HG02763 (cell line): ENCODE data around the gene ALB.

Experiments used
- ATAC-seq: cut with Tn5 transposase; IDR thresholded peaks from one replicate; pipeline ENCODE4 v1.9.1; 2021; ENCODE audit warnings: mild to moderate bottlenecking, moderate library complexity; ENCODE audit not compliant: unreplicated experiment

The ALB gene

GRCh38 chr4:73408181-73408867 lies 4.2 kb downstream of the ALB start:
- no peak for ATAC-seq

GRCh38 chr4:73409012-73409862 lies 5.2 kb downstream of the ALB start:
- ATAC-seq, result no peak

GRCh38 chr4:73409978-73410548 lies 6.0 kb downstream of the ALB start:
- no peak for ATAC-seq

GRCh38 chr4:73410916-73411730 lies 7.0 kb downstream of the ALB start:
- ATAC-seq, result no peak

GRCh38 chr4:73411731-73412414 lies 7.8 kb downstream of the ALB start:
- ATAC-seq, result no peak

GRCh38 chr4:73413294-73413755 lies 9.2 kb downstream of the ALB start:
- no peak for ATAC-seq

- ATAC-seq, result no peak
These were observed 10.8 kb downstream of the ALB start for GRCh38 chr4:73414936-73415271.

GRCh38 chr4:73415807-73416238 lies 11.7 kb downstream of the ALB start:
- ATAC-seq, result no peak

- ATAC-seq, result no peak
These were observed 12.5 kb downstream of the ALB start for GRCh38 chr4:73416423-73417087.

GRCh38 chr4:73417342-73417741 lies 13.3 kb downstream of the ALB start:
- no peak for ATAC-seq

- ATAC-seq, result no peak
These were observed 13.9 kb downstream of the ALB start for GRCh38 chr4:73417973-73418372.

GRCh38 chr4:73418677-73419076 lies 14.6 kb downstream of the ALB start:
- ATAC-seq, result no peak

GRCh38 chr4:73419106-73420038 lies 15.3 kb downstream of the ALB start:
- ATAC-seq, result no peak

GRCh38 chr4:73420615-73421014 lies 16.5 kb downstream of the ALB start:
- ATAC-seq, result no peak

- no peak for ATAC-seq
These were observed 17.8 kb downstream of the ALB start for GRCh38 chr4:73421708-73422457.

- ATAC-seq, result no peak
These were observed 18.3 kb downstream of the ALB start for GRCh38 chr4:73422458-73422752.

GRCh38 chr4:73423184-73423583 lies 19.1 kb downstream of the ALB start:
- no peak for ATAC-seq

- ATAC-seq, result no peak
These were observed 22.6 kb downstream of the ALB start for GRCh38 chr4:73426666-73427065.
